ENCODE results near the gene BLOC1S3.

Gene BLOC1S3

GRCh38 chr19:45186509-45187334 is 8.1 kb downstream of the BLOC1S3 start:
- no peak for ATAC-seq
- no peak for TF ChIP-seq RARB (CRISPR knock-in tag; IDR thresholded peaks at IDR 0.05)
- no peak for TF ChIP-seq CSRNP3 (CRISPR knock-in tag; IDR thresholded peaks at IDR 0.05)
- no peak for TF ChIP-seq ZNF8 (CRISPR knock-in tag; IDR thresholded peaks at IDR 0.05)
- no peak for TF ChIP-seq ARNTL (CRISPR knock-in tag; IDR thresholded peaks at IDR 0.05; ENCODE audit: borderline replicate concordance, low read depth)
- TF ChIP-seq, protein P1, sequence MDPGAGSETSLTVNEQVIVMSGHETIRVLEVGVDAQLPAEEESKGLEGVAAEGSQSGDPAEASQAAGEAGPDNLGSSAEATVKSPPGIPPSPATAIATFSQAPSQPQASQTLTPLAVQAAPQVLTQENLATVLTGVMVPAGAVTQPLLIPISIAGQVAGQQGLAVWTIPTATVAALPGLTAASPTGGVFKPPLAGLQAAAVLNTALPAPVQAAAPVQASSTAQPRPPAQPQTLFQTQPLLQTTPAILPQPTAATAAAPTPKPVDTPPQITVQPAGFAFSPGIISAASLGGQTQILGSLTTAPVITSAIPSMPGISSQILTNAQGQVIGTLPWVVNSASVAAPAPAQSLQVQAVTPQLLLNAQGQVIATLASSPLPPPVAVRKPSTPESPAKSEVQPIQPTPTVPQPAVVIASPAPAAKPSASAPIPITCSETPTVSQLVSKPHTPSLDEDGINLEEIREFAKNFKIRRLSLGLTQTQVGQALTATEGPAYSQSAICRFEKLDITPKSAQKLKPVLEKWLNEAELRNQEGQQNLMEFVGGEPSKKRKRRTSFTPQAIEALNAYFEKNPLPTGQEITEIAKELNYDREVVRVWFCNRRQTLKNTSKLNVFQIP (CRISPR knock-in tag; IDR thresholded peaks at IDR 0.05; ENCODE audit: borderline replicate concordance, low read depth) = no peak
- no peak for TF ChIP-seq OSR1 (CRISPR knock-in tag; IDR thresholded peaks at IDR 0.05)
- TF ChIP-seq ZFP30 (CRISPR knock-in tag; IDR thresholded peaks at IDR 0.05) = no peak
- no peak for TF ChIP-seq PPARA (CRISPR knock-in tag; IDR thresholded peaks at IDR 0.05; ENCODE audit: borderline replicate concordance)
- TF ChIP-seq, protein P2, sequence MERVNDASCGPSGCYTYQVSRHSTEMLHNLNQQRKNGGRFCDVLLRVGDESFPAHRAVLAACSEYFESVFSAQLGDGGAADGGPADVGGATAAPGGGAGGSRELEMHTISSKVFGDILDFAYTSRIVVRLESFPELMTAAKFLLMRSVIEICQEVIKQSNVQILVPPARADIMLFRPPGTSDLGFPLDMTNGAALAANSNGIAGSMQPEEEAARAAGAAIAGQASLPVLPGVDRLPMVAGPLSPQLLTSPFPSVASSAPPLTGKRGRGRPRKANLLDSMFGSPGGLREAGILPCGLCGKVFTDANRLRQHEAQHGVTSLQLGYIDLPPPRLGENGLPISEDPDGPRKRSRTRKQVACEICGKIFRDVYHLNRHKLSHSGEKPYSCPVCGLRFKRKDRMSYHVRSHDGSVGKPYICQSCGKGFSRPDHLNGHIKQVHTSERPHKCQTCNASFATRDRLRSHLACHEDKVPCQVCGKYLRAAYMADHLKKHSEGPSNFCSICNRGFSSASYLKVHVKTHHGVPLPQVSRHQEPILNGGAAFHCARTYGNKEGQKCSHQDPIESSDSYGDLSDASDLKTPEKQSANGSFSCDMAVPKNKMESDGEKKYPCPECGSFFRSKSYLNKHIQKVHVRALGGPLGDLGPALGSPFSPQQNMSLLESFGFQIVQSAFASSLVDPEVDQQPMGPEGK (CRISPR knock-in tag; IDR thresholded peaks at IDR 0.05; ENCODE audit: borderline replicate concordance) = no peak
- TF ChIP-seq ZNF565 (CRISPR knock-in tag; conservative IDR thresholded peaks at IDR 0.05; ENCODE audit: low read depth) = no peak
- no peak for TF ChIP-seq ZFP3 (CRISPR knock-in tag; IDR thresholded peaks at IDR 0.05)
- TF ChIP-seq TCF4 (CRISPR knock-in tag; IDR thresholded peaks at IDR 0.05; ENCODE audit: borderline replicate concordance) = no peak
- no peak for TF ChIP-seq GLIS3 (CRISPR knock-in tag; IDR thresholded peaks at IDR 0.05)
- TF ChIP-seq TOX (CRISPR knock-in tag; IDR thresholded peaks at IDR 0.05; ENCODE audit: borderline replicate concordance) = no peak
- TF ChIP-seq, protein P3, sequence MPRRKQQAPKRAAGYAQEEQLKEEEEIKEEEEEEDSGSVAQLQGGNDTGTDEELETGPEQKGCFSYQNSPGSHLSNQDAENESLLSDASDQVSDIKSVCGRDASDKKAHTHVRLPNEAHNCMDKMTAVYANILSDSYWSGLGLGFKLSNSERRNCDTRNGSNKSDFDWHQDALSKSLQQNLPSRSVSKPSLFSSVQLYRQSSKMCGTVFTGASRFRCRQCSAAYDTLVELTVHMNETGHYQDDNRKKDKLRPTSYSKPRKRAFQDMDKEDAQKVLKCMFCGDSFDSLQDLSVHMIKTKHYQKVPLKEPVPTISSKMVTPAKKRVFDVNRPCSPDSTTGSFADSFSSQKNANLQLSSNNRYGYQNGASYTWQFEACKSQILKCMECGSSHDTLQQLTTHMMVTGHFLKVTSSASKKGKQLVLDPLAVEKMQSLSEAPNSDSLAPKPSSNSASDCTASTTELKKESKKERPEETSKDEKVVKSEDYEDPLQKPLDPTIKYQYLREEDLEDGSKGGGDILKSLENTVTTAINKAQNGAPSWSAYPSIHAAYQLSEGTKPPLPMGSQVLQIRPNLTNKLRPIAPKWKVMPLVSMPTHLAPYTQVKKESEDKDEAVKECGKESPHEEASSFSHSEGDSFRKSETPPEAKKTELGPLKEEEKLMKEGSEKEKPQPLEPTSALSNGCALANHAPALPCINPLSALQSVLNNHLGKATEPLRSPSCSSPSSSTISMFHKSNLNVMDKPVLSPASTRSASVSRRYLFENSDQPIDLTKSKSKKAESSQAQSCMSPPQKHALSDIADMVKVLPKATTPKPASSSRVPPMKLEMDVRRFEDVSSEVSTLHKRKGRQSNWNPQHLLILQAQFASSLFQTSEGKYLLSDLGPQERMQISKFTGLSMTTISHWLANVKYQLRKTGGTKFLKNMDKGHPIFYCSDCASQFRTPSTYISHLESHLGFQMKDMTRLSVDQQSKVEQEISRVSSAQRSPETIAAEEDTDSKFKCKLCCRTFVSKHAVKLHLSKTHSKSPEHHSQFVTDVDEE (CRISPR knock-in tag; IDR thresholded peaks at IDR 0.05) = no peak
- TF ChIP-seq ZC3H10 (CRISPR knock-in tag; IDR thresholded peaks at IDR 0.05) = no peak
- no peak for TF ChIP-seq ZNF70 (CRISPR knock-in tag; IDR thresholded peaks at IDR 0.05)
- no peak for TF ChIP-seq ESRRG (CRISPR knock-in tag; IDR thresholded peaks at IDR 0.05)

GRCh38 chr19:45187421-45188100 is 9.0 kb downstream of the BLOC1S3 start:
- ATAC-seq = peak; percentile 43; the same call in 2 of the 3 replicates
- TF ChIP-seq, protein P2 (CRISPR knock-in tag; IDR thresholded peaks at IDR 0.05; ENCODE audit: borderline replicate concordance) = no peak
- TF ChIP-seq ZFP30 (CRISPR knock-in tag; IDR thresholded peaks at IDR 0.05) (no peak), ZC3H10 (CRISPR knock-in tag; IDR thresholded peaks at IDR 0.05) (no peak), OSR1 (CRISPR knock-in tag; IDR thresholded peaks at IDR 0.05) (no peak), RARB (CRISPR knock-in tag; IDR thresholded peaks at IDR 0.05) (no peak), ZFP3 (CRISPR knock-in tag; IDR thresholded peaks at IDR 0.05) (no peak), TCF4 (CRISPR knock-in tag; IDR thresholded peaks at IDR 0.05; ENCODE audit: borderline replicate concordance) (no peak), SNAI2 (CRISPR knock-in tag; IDR thresholded peaks at IDR 0.05) (no peak)
